Gastroesophageal sphincter (tissue), 4 donors: ENCODE measurements around the gene LTBP3. TPM values are rescaled to one million over a fixed set of nuclear protein-coding genes. Genes with fewer than 3 reads are reported as not detected.

Experiments
- ATAC-seq: fragments of 150-250 bp; one replicate; pipeline ENCODE4 v1.9.1; 2016; ENCODE audit warnings: mild to moderate bottlenecking, moderate library complexity
- H3K27ac ChIP-seq, 4 donors: fragments of 200-600 bp; sonication (generic) in 3 of 4; 1 replicate in 3 of 4; 2 replicates in 1 of 4; pipeline ENCODE4 v1.5.1; 2016 to 2019
- H3K27me3 ChIP-seq: fragments of 200-600 bp; sonication (generic); one replicate; pipeline ENCODE4 v1.5.1; 2019
- H3K36me3 ChIP-seq, 2 donors: fragments of 200-600 bp; sonication (generic); one replicate each; pipeline ENCODE4 v1.5.1; 2019; ENCODE audit warnings: control low read depth in 1 of 2
- H3K4me1 ChIP-seq, 3 donors: fragments of 200-600 bp; sonication (generic); 1 replicate in 2 of 3; 2 replicates in 1 of 3; pipeline ENCODE4 v1.5.1; 2016 to 2019; ENCODE audit warnings: control low read depth in 2 of 3
- H3K4me3 ChIP-seq, 2 donors: fragments of 200-600 bp; sonication (generic); one replicate each; pipeline ENCODE4 v1.5.1; 2019; ENCODE audit warnings: mild to moderate bottlenecking in 1 of 2, moderate library complexity in 1 of 2
- H3K9me3 ChIP-seq, 3 donors: fragments of 200-600 bp; sonication (generic); one replicate each; pipeline ENCODE4 v1.5.1; 2017 to 2019; ENCODE audit warnings: control low read depth in 2 of 3
- CTCF ChIP-seq, 4 experiments: fragments of 200-600 bp in 2 of 4; fragments of 450-650 bp in 2 of 4; sonication (generic) in 1 of 4; IDR thresholded peaks; one replicate each; pipeline ENCODE4 v1.5.1; 2017 to 2019; ENCODE audit warnings: antibody characterized with exemption in 4 of 4, mild to moderate bottlenecking in 2 of 4, moderate library complexity in 2 of 4
- EP300 ChIP-seq: sonication (generic); formaldehyde crosslinking; IDR thresholded peaks from one replicate; pipeline ENCODE4 v1.6.1; 2017; ENCODE audit warnings: antibody characterized with exemption, mild to moderate bottlenecking
- POLR2A ChIP-seq, 2 donors: fragments of 450-650 bp; IDR thresholded peaks; one replicate each; pipeline ENCODE4 v1.6.1; 2017; ENCODE audit warnings: antibody characterized with exemption in 2 of 2, mild to moderate bottlenecking in 2 of 2, moderate library complexity in 1 of 2
- POLR2AphosphoS5 ChIP-seq: sonication (generic); formaldehyde crosslinking; IDR thresholded peaks from one replicate; pipeline ENCODE4 v1.6.1; 2017; ENCODE audit warnings: antibody characterized with exemption
- WGBS, 2 donors: methylation state at CpG; one replicate each; pipeline ENCODE4 v1.1.5; 2018; ENCODE audit warnings: low coverage in 1 of 2; 5-methylcytosine and 5-hydroxymethylcytosine counted together
- total RNA-seq, 4 donors: library from RNA; depleted of rRNA; stranded (reverse); fragments of >200 nt; gene quantifications; one replicate each; pipeline ENCODE4 v1.1.0, GENCODE V29; 2016

LTBP3 gene
- total RNA-seq, 4 donors from 2014 or later = 90.6 to 173 (median 139) TPM

DNA sequence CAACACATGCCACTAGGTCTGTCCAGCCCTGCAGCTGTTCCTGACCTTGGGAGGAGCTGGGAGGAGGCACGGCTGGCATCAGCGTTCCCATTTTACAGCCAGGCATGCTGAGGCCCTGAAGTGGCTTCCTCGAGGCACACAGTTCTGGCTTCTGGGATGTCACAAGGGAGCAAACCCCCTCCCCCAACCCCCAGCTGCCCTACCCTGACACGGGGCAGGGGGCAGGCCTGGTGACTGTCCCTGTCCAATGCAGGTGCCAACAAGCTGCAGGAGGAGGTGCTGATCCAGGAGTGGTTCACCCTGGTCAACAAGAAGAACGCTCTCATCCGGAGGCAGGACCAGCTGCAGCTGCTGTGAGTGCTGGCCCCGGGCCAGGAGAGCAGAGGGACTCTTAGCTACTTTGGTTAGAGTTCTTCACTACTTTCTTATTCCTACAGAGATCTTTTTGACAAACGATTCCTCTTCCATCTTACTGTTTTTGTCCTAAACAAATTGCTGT, 32.1 kb upstream of the LTBP3 start:
- H3K9me3 ChIP-seq = no peaks in the 10 kb centered on the region
- no peak overlapping the region for H3K4me3 ChIP-seq
- no peaks in the 10 kb centered on the region for H3K27me3 ChIP-seq
- ATAC-seq = no peak
- TF ChIP-seq POLR2A (IDR thresholded peaks at IDR 0.05) = no peak
- TF ChIP-seq POLR2AphosphoS5 = no peak
- TF ChIP-seq EP300 = no peak
- TF ChIP-seq CTCF (IDR thresholded peaks at IDR 0.05) = no peak
- H3K4me1 ChIP-seq = peaks cover 0 to 98% (median 39%) of the 10 kb centered on the region in 3 donors
- H3K36me3 ChIP-seq = peaks cover 0 to 57% of the 10 kb centered on the region in 2 donors
- WGBS, 2 donors = 5 to 45% methylated on average over 3 to 4 of the region's 8 CpGs
- H3K27ac ChIP-seq = peak overlapping the region in 3 of 4 donors; percentile 80 to 93 (median 86)

DNA sequence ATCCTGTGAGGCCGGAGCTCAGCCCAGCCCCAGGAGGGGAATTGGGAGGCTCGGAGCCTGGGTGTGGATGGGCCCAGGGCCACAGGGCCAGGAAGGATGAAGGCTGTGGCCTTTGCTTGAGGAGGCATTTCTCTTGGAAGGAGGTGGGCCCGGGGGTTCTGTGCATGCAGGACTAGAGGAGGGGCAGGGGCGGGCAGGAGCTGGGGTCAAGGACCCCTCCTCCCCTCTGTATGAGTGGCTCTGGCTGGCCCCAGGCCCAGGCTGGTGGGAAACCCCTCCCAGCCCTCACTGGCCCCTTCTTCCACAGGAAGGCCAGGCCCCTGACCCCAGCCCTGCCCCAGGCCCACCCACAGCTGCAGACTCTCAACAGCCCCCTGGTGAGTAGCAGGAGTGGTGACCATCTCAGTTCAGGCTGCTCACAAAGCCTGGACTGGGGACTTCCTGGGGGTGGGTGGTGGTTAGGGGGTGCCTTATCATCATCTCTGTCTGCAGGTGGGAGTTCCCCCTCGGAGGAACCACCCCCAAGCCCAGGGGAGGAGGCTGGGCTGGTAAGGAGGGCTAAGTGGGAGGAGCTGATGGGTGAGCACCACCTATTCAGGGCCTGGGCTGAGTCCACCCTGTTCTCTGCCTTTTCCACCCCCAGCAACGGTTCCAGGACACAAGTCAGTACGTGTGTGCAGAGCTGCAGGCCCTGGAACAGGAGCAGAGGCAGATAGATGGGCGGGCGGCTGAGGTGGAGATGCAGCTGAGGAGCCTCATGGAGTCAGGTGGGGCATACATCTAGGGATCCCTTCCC, 31.5 kb upstream of the LTBP3 start:
- WGBS, 2 donors = 42% methylated on average over 2 of the region's 9 CpGs; no CpG with 5 or more reads in 1 of the 2 donors
- Histone ChIP-seq H3K9me3 (no peaks in the 10 kb centered on the region), H3K27me3 (no peaks in the 10 kb centered on the region), H3K36me3 (peaks cover 0 to 64% of the 10 kb centered on the region in 2 donors), H3K27ac (peak overlapping the region in 3 of 4 donors; percentile 80 to 93 (median 86)), H3K4me3 (no peak overlapping the region), H3K4me1 (peaks cover 0 to 98% (median 34%) of the 10 kb centered on the region in 3 donors)
- ATAC-seq = no peak
- TF ChIP-seq POLR2AphosphoS5 (no peak), CTCF (IDR thresholded peaks at IDR 0.05) (no peak), EP300 (no peak), POLR2A (IDR thresholded peaks at IDR 0.05) (no peak)

DNA sequence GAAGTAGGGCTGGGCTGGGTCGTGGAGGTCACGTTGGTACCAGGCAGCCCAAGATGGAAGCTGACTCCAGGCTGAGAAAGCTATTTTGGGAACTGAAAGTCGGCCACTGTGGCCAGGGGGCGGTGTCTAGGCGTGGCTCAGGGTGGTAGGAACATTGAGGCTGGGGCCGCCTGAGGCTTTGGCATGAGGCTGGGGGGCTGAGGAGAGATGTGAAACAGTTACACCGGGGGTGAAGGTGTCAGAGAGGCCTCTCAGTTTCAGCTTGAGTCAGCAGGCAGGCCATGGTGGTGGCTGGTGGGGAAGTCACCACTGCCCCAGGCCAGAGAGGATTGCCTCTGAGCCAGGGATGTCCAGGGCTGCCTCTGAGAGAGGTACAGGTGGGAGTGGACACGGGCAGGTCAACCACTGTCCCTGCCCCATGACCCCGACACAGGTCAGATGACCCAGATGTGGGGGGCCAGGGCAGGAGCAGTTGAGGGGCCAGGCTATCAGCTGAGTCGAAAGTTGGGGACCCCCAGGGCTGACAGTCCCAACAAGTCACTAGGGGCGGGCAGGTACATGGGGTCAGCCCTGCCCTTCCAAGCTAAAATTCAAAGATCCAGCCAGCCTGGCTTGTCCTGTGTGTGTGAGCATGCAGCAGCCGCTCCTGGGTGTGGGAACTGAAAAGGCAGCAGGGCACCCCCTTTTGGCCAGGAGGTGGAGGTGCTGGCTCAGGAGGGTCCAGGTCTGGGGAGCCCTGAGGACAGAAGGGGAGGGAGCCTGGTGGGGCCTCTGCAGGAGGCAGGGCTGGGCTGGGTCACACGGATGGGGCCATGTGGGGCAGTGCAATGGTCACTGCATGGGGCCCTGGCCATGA, 30.3 kb upstream of the LTBP3 start:
- TF ChIP-seq POLR2A (IDR thresholded peaks at IDR 0.05) (no peak), CTCF (IDR thresholded peaks at IDR 0.05) (peak in 3 of 4 experiments; percentile 54 to 66 (median 63)), EP300 (no peak), POLR2AphosphoS5 (no peak)
- H3K9me3 ChIP-seq = no peaks in the 10 kb centered on the region
- no peak overlapping the region for H3K4me3 ChIP-seq
- H3K27ac ChIP-seq = peak overlapping the region; percentile 12 to 93 (median 83)
- no peaks in the 10 kb centered on the region for H3K27me3 ChIP-seq
- H3K4me1 ChIP-seq = peaks cover 0 to 98% (median 32%) of the 10 kb centered on the region in 3 donors
- peak; percentile 48 for ATAC-seq
- H3K36me3 ChIP-seq = peaks cover 0 to 74% of the 10 kb centered on the region in 2 donors
- 16 to 47% methylated on average over 5 to 9 of the region's 13 CpGs for WGBS, 2 donors

DNA sequence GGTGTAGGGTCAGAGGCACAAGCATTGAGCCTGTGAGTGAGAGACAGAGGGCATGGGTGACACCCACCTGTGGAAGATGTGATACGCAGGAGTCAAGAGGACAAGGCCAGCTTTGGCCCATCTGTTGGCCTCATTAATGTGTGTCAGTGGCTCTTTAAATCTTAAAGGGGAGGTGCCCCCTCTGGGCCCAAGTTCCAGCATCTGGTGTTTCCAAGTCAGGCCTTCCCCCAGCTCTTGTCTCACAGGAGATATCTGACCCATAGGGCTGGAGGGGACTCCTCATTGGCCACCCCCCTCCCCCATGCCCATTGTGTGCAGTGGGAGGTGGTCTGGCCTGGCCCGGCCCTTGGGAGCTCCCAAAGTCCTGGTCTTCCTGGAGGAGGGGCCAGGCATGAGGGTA, 28.5 kb upstream of the LTBP3 start:
- Histone ChIP-seq H3K27me3 (no peaks in the 10 kb centered on the region), H3K4me3 (no peak overlapping the region), H3K36me3 (peaks cover 0 to 74% of the 10 kb centered on the region in 2 donors), H3K4me1 (peaks cover 0 to 89% (median 30%) of the 10 kb centered on the region in 3 donors), H3K27ac (peak overlapping the region; percentile 43 to 93 (median 83)), H3K9me3 (no peaks in the 10 kb centered on the region)
- no peak for ATAC-seq
- TF ChIP-seq POLR2A (IDR thresholded peaks at IDR 0.05) (no peak), CTCF (IDR thresholded peaks at IDR 0.05) (no peak), EP300 (no peak), POLR2AphosphoS5 (no peak)
- WGBS, 2 donors = 80% methylated on average over 1 of the region's 2 CpGs; no CpG with 5 or more reads in 1 of the 2 donors
